Lower leg skin (tissue), 4 donors: ENCODE results near the gene MINDY2. TPM values are rescaled to one million over a fixed set of nuclear protein-coding genes. Genes with fewer than 3 reads are reported as not detected.
"Not testable (repeated sequence)": the region's sequence is repeated elsewhere in the genome, so short reads cannot be mapped to it uniquely, and the experiment has no call there.

Experiments used
- DNase-seq, 2 donors: peaks; one replicate each; pipeline ENCODE4 v3.0.0-alpha.2; 2019; ENCODE audit warnings: low spot score in 2 of 2
- H3K4me3 ChIP-seq: fragments of 200-600 bp; sonication (generic); 2 replicates; pipeline ENCODE4 v1.5.1; 2017; ENCODE audit warnings: mild to moderate bottlenecking, low read depth; ENCODE audit not compliant: poor library complexity, severe bottlenecking
- CTCF ChIP-seq, 3 donors: fragments of 450-650 bp; IDR thresholded peaks; one replicate each; pipeline ENCODE4 v1.5.1; 2016; ENCODE audit warnings: antibody characterized with exemption in 3 of 3, mild to moderate bottlenecking in 3 of 3, moderate library complexity in 2 of 3
- POLR2A ChIP-seq, 2 donors: fragments of 450-650 bp; IDR thresholded peaks; one replicate each; pipeline ENCODE4 v1.6.1; 2016 to 2017; ENCODE audit warnings: antibody characterized with exemption in 2 of 2, mild to moderate bottlenecking in 1 of 2, moderate library complexity in 1 of 2
- WGBS, 2 donors: methylation state at CpG; one replicate each; pipeline ENCODE4 v1.1.5; 2018; 5-methylcytosine and 5-hydroxymethylcytosine counted together
- intact Hi-C: fragments of 100-400 bp; cut with DNase I; formaldehyde crosslinking; loops from one replicate; pipeline ENCODE4 v1.15.0; 2023; ENCODE audit warnings: low total_unique reads
- total RNA-seq, 4 donors: library from RNA; depleted of rRNA; stranded (reverse); fragments of >200 nt; gene quantifications; one replicate each; pipeline ENCODE4 v1.1.0, GENCODE V29; 2016

MINDY2 gene
- total RNA-seq, 4 donors from 2014 or later, result 17.9 to 30.5 (median 23.4) TPM

- DNase-seq, result no peak
- 70% methylated on average over 6 of the region's 6 CpGs for WGBS, 2 donors
- no peak for TF ChIP-seq CTCF (IDR thresholded peaks at IDR 0.05)
- no peak for TF ChIP-seq POLR2A (IDR thresholded peaks at IDR 0.05)
- no peak overlapping the region for H3K4me3 ChIP-seq
- intact Hi-C loops, result no loop called here
Observed at GRCh38 chr15:58785355-58785754, 14.3 kb downstream of the MINDY2 start.

- 93 to 95% methylated on average over 3 of the region's 3 CpGs for whole genome bisulfite sequencing, 2 donors
- no peak for DNase-seq
- intact Hi-C loops, result no loop called here
- no peak for TF ChIP-seq CTCF (IDR thresholded peaks at IDR 0.05)
- no peak for TF ChIP-seq POLR2A (IDR thresholded peaks at IDR 0.05)
- no peak overlapping the region for H3K4me3 ChIP-seq
Observed at GRCh38 chr15:58788056-58788710, 17.1 kb downstream of the MINDY2 start.

GRCh38 chr15:58793862-58794261, 22.8 kb downstream of the MINDY2 start:
- H3K4me3 ChIP-seq, result no peak overlapping the region
- DNase-seq, result peak; percentile 67 to 86
- no peak for TF ChIP-seq POLR2A (IDR thresholded peaks at IDR 0.05)
- no peak for TF ChIP-seq CTCF (IDR thresholded peaks at IDR 0.05)
- intact Hi-C loops, result no loop called here
- 55 to 73% methylated on average over 6 of the region's 6 CpGs for WGBS, 2 donors

GRCh38 chr15:58795825-58796224, 24.7 kb downstream of the MINDY2 start:
- WGBS, 2 donors, result 68% methylated on average over 2 of the region's 2 CpGs
- DNase-seq, result no peak
- intact Hi-C loops, result no loop called here
- no peak overlapping the region for H3K4me3 ChIP-seq
- TF ChIP-seq POLR2A (IDR thresholded peaks at IDR 0.05), result no peak
- no peak for TF ChIP-seq CTCF (IDR thresholded peaks at IDR 0.05)

GRCh38 chr15:58797505-58797904, 26.4 kb downstream of the MINDY2 start:
- no peak for DNase-seq
- 84 to 92% methylated on average over 3 of the region's 3 CpGs for WGBS, 2 donors
- H3K4me3 ChIP-seq, result no peak overlapping the region
- intact Hi-C loops, result no loop called here
- TF ChIP-seq CTCF (IDR thresholded peaks at IDR 0.05) (no peak), POLR2A (IDR thresholded peaks at IDR 0.05) (no peak)

- H3K4me3 ChIP-seq, result no peak overlapping the region
- intact Hi-C loops, result no loop called here
- TF ChIP-seq POLR2A (IDR thresholded peaks at IDR 0.05) (no peak), CTCF (IDR thresholded peaks at IDR 0.05) (no peak)
- no peak for DNase-seq
- WGBS, 2 donors, result 73 to 76% methylated on average over 1 of the region's 1 CpG
Observed at GRCh38 chr15:58805095-58805494, 34.0 kb downstream of the MINDY2 start.

- 92 to 100% methylated on average over 2 of the region's 2 CpGs for WGBS, 2 donors
- intact Hi-C loops, H3K4me3 ChIP-seq, DNase-seq: not testable (repeated sequence)
Observed at GRCh38 chr15:58823267-58823666, 52.2 kb downstream of the MINDY2 start.
